D721Med (cell line): Measurements from ENCODE around the gene ZFAND3.
"Not testable (repeated sequence)": the region's sequence is repeated elsewhere in the genome, so short reads cannot be mapped to it uniquely, and the experiment has no call there.

Experiments
- DNase-seq: peaks from one replicate; pipeline ENCODE4 v3.0.0; 2011; ENCODE audit warnings: low spot score; ENCODE audit not compliant: insufficient read length
- FAIRE-seq: peaks from 2 replicates; lab custom pipeline; 2011; peaks lifted over from hg19 to GRCh38; lab: Jason Lieb, UNC
- TF ChIP-seq, protein P1 (sequence below): IDR thresholded peaks from 2 replicates; pipeline ENCODE4 v1.5.1; 2012; ENCODE audit warnings: mild to moderate bottlenecking, control low read depth; ENCODE audit not compliant: insufficient read depth; ENCODE audit errors: missing control alignments

The ZFAND3 gene

DNA sequence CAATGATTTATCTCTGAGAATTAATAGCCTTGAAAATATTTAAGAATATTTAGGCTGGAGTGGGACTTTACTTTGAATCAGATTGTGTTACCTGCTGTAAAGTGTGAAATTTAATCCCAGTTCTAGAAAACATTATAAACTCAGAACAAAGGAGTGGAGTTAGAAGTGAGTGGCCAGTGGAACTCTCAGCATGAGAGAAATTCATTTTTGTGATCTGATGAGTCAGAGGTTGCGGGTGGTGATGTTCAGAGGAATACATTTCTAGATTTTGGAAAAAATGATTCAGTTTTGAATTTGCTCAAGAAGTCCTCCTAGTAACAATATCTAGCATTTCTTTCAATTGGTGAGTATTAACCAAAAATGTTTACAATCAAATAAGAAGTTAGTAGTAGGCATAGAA, 167.5 kb downstream of the ZFAND3 start:
- no peak for FAIRE-seq

DNA sequence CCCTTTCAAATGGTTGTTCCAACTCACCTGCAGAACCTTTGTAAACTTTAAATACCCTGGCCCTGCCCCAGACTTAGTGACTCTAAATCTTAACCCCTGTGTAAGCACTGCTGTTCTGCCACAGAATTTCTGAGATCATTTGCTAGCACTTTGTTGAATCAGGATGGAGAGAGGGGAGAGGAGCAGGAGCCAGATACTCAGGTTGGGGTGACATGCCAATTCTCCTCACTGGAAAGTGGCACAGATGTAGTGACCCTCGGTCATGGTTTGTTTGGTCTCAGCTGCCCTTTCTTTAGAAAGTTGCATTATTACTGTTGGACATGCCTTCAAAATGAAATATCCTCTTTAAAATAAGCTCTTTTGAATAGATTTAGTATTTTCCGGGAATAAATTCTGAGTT, 168.0 kb downstream of the ZFAND3 start:
- DNase-seq (no peak), FAIRE-seq (no peak)
- TF ChIP-seq, protein P1, sequence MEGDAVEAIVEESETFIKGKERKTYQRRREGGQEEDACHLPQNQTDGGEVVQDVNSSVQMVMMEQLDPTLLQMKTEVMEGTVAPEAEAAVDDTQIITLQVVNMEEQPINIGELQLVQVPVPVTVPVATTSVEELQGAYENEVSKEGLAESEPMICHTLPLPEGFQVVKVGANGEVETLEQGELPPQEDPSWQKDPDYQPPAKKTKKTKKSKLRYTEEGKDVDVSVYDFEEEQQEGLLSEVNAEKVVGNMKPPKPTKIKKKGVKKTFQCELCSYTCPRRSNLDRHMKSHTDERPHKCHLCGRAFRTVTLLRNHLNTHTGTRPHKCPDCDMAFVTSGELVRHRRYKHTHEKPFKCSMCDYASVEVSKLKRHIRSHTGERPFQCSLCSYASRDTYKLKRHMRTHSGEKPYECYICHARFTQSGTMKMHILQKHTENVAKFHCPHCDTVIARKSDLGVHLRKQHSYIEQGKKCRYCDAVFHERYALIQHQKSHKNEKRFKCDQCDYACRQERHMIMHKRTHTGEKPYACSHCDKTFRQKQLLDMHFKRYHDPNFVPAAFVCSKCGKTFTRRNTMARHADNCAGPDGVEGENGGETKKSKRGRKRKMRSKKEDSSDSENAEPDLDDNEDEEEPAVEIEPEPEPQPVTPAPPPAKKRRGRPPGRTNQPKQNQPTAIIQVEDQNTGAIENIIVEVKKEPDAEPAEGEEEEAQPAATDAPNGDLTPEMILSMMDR = no peak

More for the DNA sequence above, 167.5 kb downstream of the ZFAND3 start:
- TF ChIP-seq, protein P1 = no peak
- no peak for DNase-seq

DNA sequence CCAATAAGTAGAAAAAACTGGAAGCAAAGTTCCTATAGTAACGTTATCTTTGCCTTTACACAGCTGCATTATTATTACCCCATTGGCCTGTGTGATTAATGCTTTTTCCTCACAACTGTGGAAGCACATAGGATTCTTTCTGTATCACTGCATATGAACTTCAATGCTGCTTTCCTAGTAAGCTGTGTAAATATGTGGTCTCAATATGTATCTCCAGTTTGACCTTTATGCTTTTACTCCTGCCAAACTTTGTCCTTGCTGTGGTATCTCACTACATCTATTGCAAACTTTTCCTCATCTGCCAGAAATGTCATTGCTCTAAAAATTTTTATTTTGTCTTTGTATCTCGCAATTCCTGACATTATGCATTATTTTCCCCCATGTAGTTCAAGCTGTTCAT, 168.6 kb downstream of the ZFAND3 start:
- no peak for DNase-seq
- FAIRE-seq = no peak
- TF ChIP-seq, protein P1 = no peak

- no peak for DNase-seq
- FAIRE-seq = no peak
- TF ChIP-seq, protein P1 = no peak
Observed at GRCh38 chr6:37988696-37989095, 169.2 kb downstream of the ZFAND3 start.

GRCh38 chr6:37990762-37991525, 171.4 kb downstream of the ZFAND3 start:
- TF ChIP-seq, protein P1 = no peak
- DNase-seq = no peak
- FAIRE-seq = no peak

DNA sequence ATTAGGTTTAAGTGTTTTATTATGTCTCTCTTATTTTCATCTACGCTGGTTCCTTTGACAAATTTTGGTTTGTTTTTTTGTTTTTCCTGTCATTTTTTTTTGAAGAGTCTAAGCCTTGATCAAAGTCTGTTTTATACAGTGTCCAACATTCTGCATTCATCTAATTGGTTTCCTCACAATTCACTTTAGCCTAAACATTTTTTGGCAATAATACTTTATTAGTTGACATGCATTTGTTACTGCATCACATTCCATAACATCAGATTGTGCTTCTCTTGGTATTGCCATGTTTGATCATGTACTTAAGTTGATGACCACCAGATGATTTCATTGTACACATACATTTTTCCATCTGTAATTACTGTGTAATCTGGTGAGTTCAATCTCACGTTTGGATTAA, 173.2 kb downstream of the ZFAND3 start:
- FAIRE-seq (no peak), DNase-seq (no peak)
- TF ChIP-seq, protein P1 = no peak

GRCh38 chr6:37993194-37993593, 173.7 kb downstream of the ZFAND3 start:
- FAIRE-seq, DNase-seq: not testable (repeated sequence)
